GM12878 (cell line): ENCODE measurements around the gene RASGRP2. TPM values are rescaled to one million over a fixed set of nuclear protein-coding genes. Genes with fewer than 3 reads are reported as not detected.

Experiments used
- ATAC-seq: fragments of 200-7000 bp; cut with Tn5 transposase; 3 replicates; pipeline ENCODE4 v1.9.1; 2020; ENCODE audit warnings: mild to moderate bottlenecking, moderate library complexity
- BruUV-seq: library from RNA; stranded (reverse); fragments of 400-500 nt; replicated peaks from 2 replicates; lab custom pipeline; 2021; lab: Mats Ljungman, UMichigan
- CTCF ChIA-PET: fragments of 300-600 bp; sonication (Branson Sonifier 250); formaldehyde crosslinking; extraction: SDS; loops from one replicate; lab custom pipeline; 2021; ENCODE audit warnings: inconsistent platforms; lab: Yijun Ruan, JAX
- POLR2A ChIA-PET: fragments of 350-600 bp; formaldehyde crosslinking; extraction: SDS; loops from one replicate; lab custom pipeline; 2021; ENCODE audit warnings: inconsistent platforms; lab: Charles Lee
- RAD21 ChIA-PET: fragments of 300-600 bp; sonication (Branson Sonifier 250); formaldehyde crosslinking; loops from one replicate; lab custom pipeline; 2023; ENCODE audit warnings: antibody characterized with exemption; ENCODE audit not compliant: unreplicated experiment; lab: Charles Lee
- SMC1A ChIA-PET: fragments of 300-600 bp; sonication (Branson Sonifier 250); formaldehyde crosslinking; loops from one replicate; lab custom pipeline; 2023; ENCODE audit not compliant: unreplicated experiment, uncharacterized antibody; lab: Charles Lee
- DNase-seq: peaks from one replicate; pipeline ENCODE4 v3.0.0-alpha.2; 2011; ENCODE audit warnings: low read depth, low spot score
- FAIRE-seq: peaks from 3 replicates; lab custom pipeline; 2011; peaks lifted over from hg19 to GRCh38; lab: Jason Lieb, UNC
- H2AFZ ChIP-seq: 2 replicates; pipeline ENCODE4 v1.6.0; 2011; ENCODE audit warnings: low read depth, low read length, control low read depth; ENCODE audit not compliant: control insufficient read depth
- H3K27ac ChIP-seq: 2 replicates; pipeline ENCODE4 v1.5.1; 2011; ENCODE audit warnings: control low read depth; ENCODE audit not compliant: control insufficient read depth, insufficient read depth
- H3K27me3 ChIP-seq, 2 experiments: replicated peaks in 1 of 2; 2 replicates each; pipeline versions ENCODE4 v1.6.0 to v1.6.1; 2011; ENCODE audit warnings: low read length in 1 of 2; ENCODE audit not compliant: control insufficient read depth in 2 of 2, insufficient read depth in 2 of 2
- H3K36me3 ChIP-seq, 2 experiments: 2 replicates each; pipeline ENCODE4 v1.5.1; 2011; ENCODE audit warnings: low read length in 1 of 2; ENCODE audit not compliant: control insufficient read depth in 2 of 2, insufficient read depth in 2 of 2
- H3K4me1 ChIP-seq: 2 replicates; pipeline ENCODE4 v1.6.1; 2011; ENCODE audit warnings: mild to moderate bottlenecking, low read length, moderate library complexity, mixed read lengths; ENCODE audit not compliant: control insufficient read depth, insufficient read depth
- H3K4me2 ChIP-seq: 2 replicates; pipeline ENCODE4 v1.6.0; 2011; ENCODE audit warnings: control low read depth; ENCODE audit not compliant: control insufficient read depth, insufficient read depth
- H3K4me3 ChIP-seq: fragments of 200-600 bp; sonication (generic); 2 replicates; pipeline ENCODE4 v1.5.1; 2016
- H3K79me2 ChIP-seq: 2 replicates; pipeline ENCODE4 v1.6.0; 2011; ENCODE audit warnings: low read length; ENCODE audit not compliant: control insufficient read depth, insufficient read depth
- H3K9ac ChIP-seq: 2 replicates; pipeline ENCODE4 v1.8.0; 2011; ENCODE audit warnings: low read length, control low read depth, mixed read lengths; ENCODE audit not compliant: control insufficient read depth, insufficient read depth
- H3K9me3 ChIP-seq: replicated peaks from 3 replicates; pipeline ENCODE4 v1.5.1; 2011; ENCODE audit warnings: mild to moderate bottlenecking, low read length; ENCODE audit not compliant: control insufficient read depth, insufficient read depth
- H4K20me1 ChIP-seq: 2 replicates; pipeline ENCODE4 v1.6.0; 2011; ENCODE audit not compliant: control insufficient read depth, insufficient read depth
- CBX5 ChIP-seq: sonication (generic); IDR thresholded peaks from 2 replicates; pipeline ENCODE4 v1.6.1; 2016; ENCODE audit warnings: low read depth, moderate library complexity, mild to moderate bottlenecking, inconsistent platforms
- EGR1 ChIP-seq, 2 experiments: IDR thresholded peaks; 1 replicate in 1 of 2; 2 replicates in 1 of 2; pipeline ENCODE4 v1.6.1; 2011 to 2012; ENCODE audit warnings: low read depth in 2 of 2, low read length in 2 of 2, borderline replicate concordance in 1 of 2, mild to moderate bottlenecking in 1 of 2, moderate library complexity in 1 of 2
- HDAC6 ChIP-seq: fragments of 200-600 bp; sonication (generic); IDR thresholded peaks from one replicate; pipeline ENCODE4 v1.8.0; 2017; ENCODE audit warnings: antibody characterized with exemption; ENCODE audit not compliant: unreplicated experiment
- HDGF ChIP-seq: fragments of 450-650 bp; IDR thresholded peaks from 2 replicates; pipeline ENCODE4 v1.6.1; 2016; ENCODE audit warnings: antibody characterized with exemption
- MEF2B ChIP-seq: fragments of 450-650 bp; IDR thresholded peaks from 2 replicates; pipeline ENCODE4 v1.6.1; 2018; ENCODE audit warnings: mild to moderate bottlenecking, moderate library complexity; ENCODE audit not compliant: partially characterized antibody, poor library complexity, severe bottlenecking
- MTA2 ChIP-seq: fragments of 450-650 bp; IDR thresholded peaks from 2 replicates; pipeline ENCODE4 v1.6.1; 2016; ENCODE audit warnings: low read depth, mild to moderate bottlenecking, moderate library complexity
- NR2C1 ChIP-seq: fragments of 450-650 bp; IDR thresholded peaks from 2 replicates; pipeline ENCODE4 v1.6.1; 2017; ENCODE audit warnings: antibody characterized with exemption, mild to moderate bottlenecking, moderate library complexity
- PML ChIP-seq: IDR thresholded peaks from 2 replicates; pipeline ENCODE4 v1.6.1; 2012; ENCODE audit warnings: low read length, inconsistent platforms
- POU2F2 ChIP-seq: IDR thresholded peaks from 3 replicates; pipeline ENCODE4 v1.6.1; 2011; ENCODE audit warnings: low read depth, mild to moderate bottlenecking, low read length, borderline replicate concordance
- RB1 ChIP-seq: fragments of 450-650 bp; formaldehyde crosslinking; IDR thresholded peaks from 2 replicates; pipeline ENCODE4 v1.6.1; 2017; ENCODE audit warnings: mild to moderate bottlenecking, borderline replicate concordance
- RFX5 ChIP-seq: IDR thresholded peaks from 2 replicates; pipeline ENCODE4 v1.6.1; 2011; ENCODE audit warnings: low read depth, low read length, improper control_type of control experiment
- SPI1 ChIP-seq: IDR thresholded peaks from 2 replicates; pipeline ENCODE4 v1.6.1; 2011; ENCODE audit warnings: low read depth, mild to moderate bottlenecking, low read length, moderate library complexity, borderline replicate concordance; ENCODE audit not compliant: insufficient read depth
- SRF ChIP-seq, 2 experiments: IDR thresholded peaks; 2 replicates each; pipeline ENCODE4 v1.6.1; 2011; ENCODE audit warnings: low read depth in 2 of 2, low read length in 2 of 2, mild to moderate bottlenecking in 1 of 2, moderate library complexity in 1 of 2
- YY1 ChIP-seq: IDR thresholded peaks from 2 replicates; pipeline ENCODE4 v1.6.1; 2011; ENCODE audit warnings: low read depth, mild to moderate bottlenecking, low read length
- ZNF24 ChIP-seq: fragments of 450-650 bp; IDR thresholded peaks from 2 replicates; pipeline ENCODE4 v1.6.1; 2017; ENCODE audit warnings: antibody characterized with exemption, mild to moderate bottlenecking
- ZNF274 ChIP-seq: IDR thresholded peaks from one replicate; pipeline ENCODE4 v1.8.0; 2011; ENCODE audit not compliant: insufficient read length, insufficient read depth
- whole genome bisulfite sequencing: methylation state at CpG from one replicate; pipeline ENCODE4 v1.1.6; 2016; ENCODE audit warnings: low lambda C conversion rate; ENCODE audit not compliant: insufficient replicate concordance, insufficient coverage; ENCODE audit errors: missing lambda C conversion rate; 5-methylcytosine and 5-hydroxymethylcytosine counted together
- in situ Hi-C: fragments of 300-500 bp; cut with MboI; formaldehyde crosslinking; loops from 9 replicates; pipeline ENCODE4 v1.14.3; 2018; ENCODE audit warnings: mixed read lengths
- intact Hi-C: fragments of 100-400 bp; cut with micrococcal nuclease; formaldehyde crosslinking; loops from one replicate; pipeline ENCODE4 v1.14.2; 2022; ENCODE audit not compliant: unreplicated experiment
- polyA plus RNA-seq, 11 experiments: library from polyadenylated mRNA; depleted of rRNA in 4 of 11; unstranded in 6 of 11; stranded (reverse) in 5 of 11; fragments of >200 nt; fragmentation: Nextera tagmentation in 4 of 11; fragmentation: Illumina TruSeq in 1 of 11; extraction: Ambion mirVana in 4 of 11; extraction: Trizol in 1 of 11; gene quantifications; 1 replicate in 1 of 11; 2 replicates in 10 of 11; pipeline versions ENCODE4 v1.2.1 to v1.2.3, GENCODE V29; 2011 to 2016; ENCODE audit warnings: inconsistent platforms in 2 of 11, missing spikeins in 2 of 11, low read depth in 1 of 11
- total RNA-seq, 4 experiments: library from RNA; depleted of rRNA in 3 of 4; stranded (reverse); fragments of >200 nt in 3 of 4; fragmentation: Illumina TruSeq in 1 of 4; extraction: Trizol in 1 of 4; gene quantifications; 2 replicates each; pipeline versions ENCODE4 v1.2.1 to v1.2.3, GENCODE V29; 2013 to 2021
- TF ChIP-seq, protein P1 (sequence below), 3 experiments: IDR thresholded peaks in 2 of 3; conservative IDR thresholded peaks in 1 of 3; 2 replicates each; pipeline ENCODE4 v1.5.1; 2011; ENCODE audit warnings: low read depth in 3 of 3, low read length in 3 of 3, mild to moderate bottlenecking in 3 of 3, control low read depth in 2 of 3, moderate library complexity in 2 of 3, inconsistent platforms in 1 of 3, mixed read lengths in 1 of 3; ENCODE audit not compliant: control insufficient read depth in 2 of 3, insufficient read depth in 1 of 3; ENCODE audit errors: extremely low read depth in 1 of 3
- TF ChIP-seq, protein P2 (sequence below): fragments of 450-650 bp; IDR thresholded peaks from 2 replicates; pipeline ENCODE4 v1.6.1; 2017; ENCODE audit warnings: mild to moderate bottlenecking, low read depth, inconsistent platforms; ENCODE audit not compliant: poor library complexity, severe bottlenecking
- TF ChIP-seq, protein P3 (sequence below): IDR thresholded peaks from 2 replicates; pipeline ENCODE4 v1.6.1; 2011; ENCODE audit warnings: borderline replicate concordance, low read depth, mild to moderate bottlenecking, moderate library complexity, mixed read lengths, low read length; ENCODE audit not compliant: insufficient read depth; ENCODE audit errors: extremely low read length

RASGRP2 gene
- total and polyA plus RNA-seq, 10 of the 15 experiments (the other 5 are each of a cell fraction or from before 2014, with no cell fraction given), result 0.26 to 9.0 (median 5.4) TPM

DNA sequence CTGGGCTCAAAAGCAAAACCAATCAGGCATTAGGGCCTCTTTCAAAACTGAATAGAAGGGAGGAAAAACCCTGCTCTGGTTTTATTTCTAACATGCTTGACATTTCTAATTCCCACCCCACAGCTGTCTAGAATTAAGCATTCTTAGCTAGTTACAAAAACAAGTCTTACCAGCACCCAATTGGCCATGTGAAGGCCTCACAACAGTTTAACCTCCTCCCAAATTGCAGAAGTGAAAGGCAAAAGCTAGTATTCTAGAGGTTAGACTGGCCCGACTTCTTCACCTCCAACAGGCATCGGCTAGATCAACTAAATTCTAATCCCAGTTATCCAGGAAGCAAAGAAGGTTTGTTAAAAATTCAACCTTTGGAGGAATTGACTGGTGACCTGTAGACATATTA is 27.9 kb upstream of the RASGRP2 start:
- Histone ChIP-seq H3K36me3 (peaks cover 40 to 80% of the 10 kb centered on the region in 2 experiments), H3K4me3 (no peak overlapping the region), H3K27me3 (no peaks in the 10 kb centered on the region), H3K79me2 (peaks cover 60% of the 10 kb centered on the region), H2AFZ (no peak overlapping the region), H3K4me1 (peaks cover 35% of the 10 kb centered on the region), H3K4me2 (peak overlapping the region; percentile 80), H4K20me1 (peaks cover 26% of the 10 kb centered on the region), H3K27ac (peak overlapping the region; percentile 63), H3K9me3 (no peaks in the 10 kb centered on the region), H3K9ac (no peak overlapping the region)
- no peak for FAIRE-seq
- SMC1A ChIA-PET, result interaction anchor here (0.8 to 2.6 kb wide), 13 partner anchors 9 to 121 kb away, joined by 3 to 18 read pairs (median 4); partner anchors contain the start of genes CDC42BPG, MEN1 and RASGRP2
- POLR2A ChIA-PET, result interaction anchor here (0.8 to 2.8 kb wide), 14 partner anchors 8 to 98 kb away, joined by 3 to 12 read pairs (median 3); partner anchors contain the start of genes PYGM and RASGRP2
- 4% methylated on average over 2 of the region's 2 CpGs for WGBS
- CTCF ChIA-PET, result interaction anchor here (1.0 to 2.7 kb wide), 12 partner anchors 8 to 454 kb away, joined by 3 to 15 read pairs (median 4); partner anchors contain the start of genes PRDX5, RASGRP2 and TRMT112
- in situ Hi-C loops (no loop called here), intact Hi-C loops (loop anchor here (2.0 to 10.0 kb wide), 2 partner anchors 27 to 343 kb away; partner anchors contain the start of genes RASGRP2, TM7SF2 and ZNHIT2)
- peak; percentile 81 for ATAC-seq
- BruUV-seq, result no TSS peak
- RAD21 ChIA-PET, result interaction anchor here (0.9 to 2.2 kb wide), 9 partner anchors 8 to 121 kb away, joined by 3 to 9 read pairs (median 5); partner anchors contain the start of gene RASGRP2
- DNase-seq, result no peak
- TF ChIP-seq RB1 (no peak), NR2C1 (no peak), POU2F2 (no peak), RFX5 (no peak), MEF2B (no peak), SPI1 (peak; percentile 93), MTA2 (no peak), YY1 (no peak), CBX5 (no peak), ZNF24 (no peak), HDAC6 (no peak), PML (0 out of 2 replicates have a peak, but pooled peaks have one; percentile 11), ZNF274 (no peak), HDGF (no peak), SRF (IDR thresholded peaks at IDR 0.05; ENCODE audit: low read depth in 2 of 2, low read length in 2 of 2) (no peak), EGR1 (IDR thresholded peaks at IDR 0.05; ENCODE audit: borderline replicate concordance in 1 of 2, low read depth in 2 of 2, low read length in 2 of 2) (no peak)
- TF ChIP-seq, protein P1, sequence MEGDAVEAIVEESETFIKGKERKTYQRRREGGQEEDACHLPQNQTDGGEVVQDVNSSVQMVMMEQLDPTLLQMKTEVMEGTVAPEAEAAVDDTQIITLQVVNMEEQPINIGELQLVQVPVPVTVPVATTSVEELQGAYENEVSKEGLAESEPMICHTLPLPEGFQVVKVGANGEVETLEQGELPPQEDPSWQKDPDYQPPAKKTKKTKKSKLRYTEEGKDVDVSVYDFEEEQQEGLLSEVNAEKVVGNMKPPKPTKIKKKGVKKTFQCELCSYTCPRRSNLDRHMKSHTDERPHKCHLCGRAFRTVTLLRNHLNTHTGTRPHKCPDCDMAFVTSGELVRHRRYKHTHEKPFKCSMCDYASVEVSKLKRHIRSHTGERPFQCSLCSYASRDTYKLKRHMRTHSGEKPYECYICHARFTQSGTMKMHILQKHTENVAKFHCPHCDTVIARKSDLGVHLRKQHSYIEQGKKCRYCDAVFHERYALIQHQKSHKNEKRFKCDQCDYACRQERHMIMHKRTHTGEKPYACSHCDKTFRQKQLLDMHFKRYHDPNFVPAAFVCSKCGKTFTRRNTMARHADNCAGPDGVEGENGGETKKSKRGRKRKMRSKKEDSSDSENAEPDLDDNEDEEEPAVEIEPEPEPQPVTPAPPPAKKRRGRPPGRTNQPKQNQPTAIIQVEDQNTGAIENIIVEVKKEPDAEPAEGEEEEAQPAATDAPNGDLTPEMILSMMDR (IDR thresholded peaks at IDR 0.05 in 2 of 3, conservative IDR thresholded peaks at IDR 0.05 in 1 of 3; ENCODE audit: control insufficient read depth in 2 of 3, extremely low read depth in 1 of 3, insufficient read depth in 1 of 3, low read depth in 3 of 3, low read length in 3 of 3), result no peak
- TF ChIP-seq, protein P2, sequence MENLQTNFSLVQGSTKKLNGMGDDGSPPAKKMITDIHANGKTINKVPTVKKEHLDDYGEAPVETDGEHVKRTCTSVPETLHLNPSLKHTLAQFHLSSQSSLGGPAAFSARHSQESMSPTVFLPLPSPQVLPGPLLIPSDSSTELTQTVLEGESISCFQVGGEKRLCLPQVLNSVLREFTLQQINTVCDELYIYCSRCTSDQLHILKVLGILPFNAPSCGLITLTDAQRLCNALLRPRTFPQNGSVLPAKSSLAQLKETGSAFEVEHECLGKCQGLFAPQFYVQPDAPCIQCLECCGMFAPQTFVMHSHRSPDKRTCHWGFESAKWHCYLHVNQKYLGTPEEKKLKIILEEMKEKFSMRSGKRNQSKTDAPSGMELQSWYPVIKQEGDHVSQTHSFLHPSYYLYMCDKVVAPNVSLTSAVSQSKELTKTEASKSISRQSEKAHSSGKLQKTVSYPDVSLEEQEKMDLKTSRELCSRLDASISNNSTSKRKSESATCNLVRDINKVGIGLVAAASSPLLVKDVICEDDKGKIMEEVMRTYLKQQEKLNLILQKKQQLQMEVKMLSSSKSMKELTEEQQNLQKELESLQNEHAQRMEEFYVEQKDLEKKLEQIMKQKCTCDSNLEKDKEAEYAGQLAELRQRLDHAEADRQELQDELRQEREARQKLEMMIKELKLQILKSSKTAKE, result no peak
- TF ChIP-seq, protein P3, sequence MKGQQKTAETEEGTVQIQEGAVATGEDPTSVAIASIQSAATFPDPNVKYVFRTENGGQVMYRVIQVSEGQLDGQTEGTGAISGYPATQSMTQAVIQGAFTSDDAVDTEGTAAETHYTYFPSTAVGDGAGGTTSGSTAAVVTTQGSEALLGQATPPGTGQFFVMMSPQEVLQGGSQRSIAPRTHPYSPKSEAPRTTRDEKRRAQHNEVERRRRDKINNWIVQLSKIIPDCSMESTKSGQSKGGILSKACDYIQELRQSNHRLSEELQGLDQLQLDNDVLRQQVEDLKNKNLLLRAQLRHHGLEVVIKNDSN, result no peak
